HG02642 (cell line): Measurements from ENCODE around the gene MYDGF.
"Not testable (repeated sequence)": the region's sequence is repeated elsewhere in the genome, so short reads cannot be mapped to it uniquely, and the experiment has no call there.

ENCODE experiments used
- ATAC-seq: cut with Tn5 transposase; IDR thresholded peaks from one replicate; pipeline ENCODE4 v1.9.1; 2021; ENCODE audit warnings: mild to moderate bottlenecking; ENCODE audit not compliant: unreplicated experiment, poor library complexity

MYDGF gene

GRCh38 chr19:4669723-4670480 lies at the start of gene MYDGF:
TSS of gene MYDGF (minus strand) at chr19:4670342. CDS start at chr19:4670334, 8 bp downstream.
- peak; percentile 93 for ATAC-seq

GRCh38 chr19:4719499-4719866 lies 49.3 kb upstream of the MYDGF start:
- no peak for ATAC-seq

GRCh38 chr19:4717966-4718701 lies 48.0 kb upstream of the MYDGF start:
- ATAC-seq, result no peak

- ATAC-seq, result no peak
These were observed 47.2 kb upstream of the MYDGF start for GRCh38 chr19:4717191-4717965.

- no peak for ATAC-seq
These were observed 45.5 kb upstream of the MYDGF start for GRCh38 chr19:4715529-4716221.

GRCh38 chr19:4715178-4715528 lies 45.0 kb upstream of the MYDGF start:
- ATAC-seq, result not testable (repeated sequence)

GRCh38 chr19:4714016-4714415 lies 43.9 kb upstream of the MYDGF start:
- ATAC-seq, result no peak

GRCh38 chr19:4713384-4713951 lies 43.3 kb upstream of the MYDGF start:
- ATAC-seq, result no peak

GRCh38 chr19:4712771-4713170 lies 42.6 kb upstream of the MYDGF start:
- ATAC-seq, result no peak

- ATAC-seq, result no peak
These were observed 41.1 kb upstream of the MYDGF start for GRCh38 chr19:4711211-4711610.

- no peak for ATAC-seq
These were observed 40.1 kb upstream of the MYDGF start for GRCh38 chr19:4710281-4710600.

GRCh38 chr19:4709440-4710280 lies 39.5 kb upstream of the MYDGF start:
- no peak for ATAC-seq

GRCh38 chr19:4707956-4708650 lies 38.0 kb upstream of the MYDGF start:
- no peak for ATAC-seq

GRCh38 chr19:4707322-4707721 lies 37.2 kb upstream of the MYDGF start:
- ATAC-seq, result no peak

- ATAC-seq, result no peak
These were observed 35.4 kb upstream of the MYDGF start for GRCh38 chr19:4705413-4706131.

- no peak for ATAC-seq
These were observed 34.2 kb upstream of the MYDGF start for GRCh38 chr19:4704317-4704673.

GRCh38 chr19:4703671-4704316 lies 33.7 kb upstream of the MYDGF start:
- no peak for ATAC-seq

GRCh38 chr19:4702764-4703163 lies 32.6 kb upstream of the MYDGF start:
- ATAC-seq, result no peak
